Adrenal gland (tissue), 12 donors: ENCODE measurements around the gene KHDRBS2. TPM values are rescaled to one million over a fixed set of nuclear protein-coding genes. Genes with fewer than 3 reads are reported as not detected.

Experiments used
- DNase-seq, 7 donors: peaks; one replicate each; pipeline ENCODE4 v3.0.0-alpha.2; 2019 to 2020
- H3K27ac ChIP-seq, 5 donors: fragments of 200-600 bp; sonication (generic) in 4 of 5; 1 replicate in 3 of 5; 2 replicates in 2 of 5; pipeline versions ENCODE4 v1.5.1 to v1.8.0; 2016 to 2020; ENCODE audit warnings: mild to moderate bottlenecking in 1 of 5
- H3K27me3 ChIP-seq: fragments of 200-600 bp; 2 replicates; pipeline ENCODE4 v1.8.0; 2021
- H3K36me3 ChIP-seq, 2 donors: fragments of 200-600 bp; replicated peaks in 1 of 2; 1 replicate in 1 of 2; 2 replicates in 1 of 2; pipeline versions ENCODE4 v1.5.1 to v1.8.0; 2018 to 2022
- H3K4me1 ChIP-seq, 2 donors: fragments of 200-600 bp; replicated peaks in 1 of 2; 1 replicate in 1 of 2; 2 replicates in 1 of 2; pipeline versions ENCODE4 v1.5.1 to v1.8.0; 2018 to 2021
- H3K4me3 ChIP-seq, 4 donors: fragments of 200-600 bp; sonication (generic) in 3 of 4; one replicate each; pipeline ENCODE4 v1.5.1; 2016 to 2018
- H3K9me3 ChIP-seq, 3 donors: fragments of 200-600 bp; sonication (generic) in 1 of 3; replicated peaks in 1 of 3; 1 replicate in 2 of 3; 2 replicates in 1 of 3; pipeline versions ENCODE4 v1.5.1 to v1.8.0; 2016 to 2021
- POLR2A ChIP-seq, 2 donors: fragments of 450-650 bp; IDR thresholded peaks; one replicate each; pipeline ENCODE4 v1.6.1; 2017; ENCODE audit warnings: antibody characterized with exemption in 2 of 2, mild to moderate bottlenecking in 2 of 2, moderate library complexity in 1 of 2
- WGBS, 4 donors: extraction: QIAGEN DNeasy Blood & Tissue Kit in 2 of 4; methylation state at CpG; one replicate each; pipeline versions ENCODE4 v1.1.5 to v1.1.7; 2013 to 2017; 5-methylcytosine and 5-hydroxymethylcytosine counted together
- intact Hi-C, 2 donors: fragments of 100-400 bp; cut with DNase I; formaldehyde crosslinking; loops; one replicate each; pipeline versions ENCODE4 v1.14.1 to v1.15.0; 2022 to 2023
- polyA plus RNA-seq, 3 donors: library from polyadenylated mRNA; stranded (reverse); fragments of 200-250 nt in 2 of 3; fragments of 350-450 nt in 1 of 3; fragmentation: Illumina TruSeq in 1 of 3; extraction: RNeasy Lipid Tissue Mini Kit (QIAGEN cat#74804) in 1 of 3; gene quantifications; one replicate each; pipeline ENCODE4 v1.2.3, GENCODE V29; 2013 to 2014
- total RNA-seq, 9 donors: library from RNA; depleted of rRNA in 4 of 9; stranded (reverse); fragments of >200 nt in 4 of 9; fragments of 120-200 nt in 1 of 9; fragmentation: NEBNext Ultra II Directional in 1 of 9; extraction: Animal tissue kit (Norgen Biotek cat#: 25700) in 1 of 9; gene quantifications; one replicate each; pipeline versions ENCODE4 v1.1.0 to v1.2.4, GENCODE V29; 2013 to 2023
- TF ChIP-seq, protein P1 (sequence below), 6 experiments: fragments of 450-650 bp in 4 of 6; fragments of 200-600 bp in 2 of 6; sonication (generic) in 1 of 6; IDR thresholded peaks; 1 replicate in 5 of 6; 2 replicates in 1 of 6; pipeline versions ENCODE4 v1.5.1 to v1.8.0; 2016 to 2021; ENCODE audit warnings: antibody characterized with exemption in 6 of 6, mild to moderate bottlenecking in 2 of 6, moderate library complexity in 1 of 6
- donor health status: healthy with polysubstance abuse.
- donor health status: Bipolar disorder and iron deficiency.
- donor health status: DM: yes; HTN: yes; CAD: no.
- donor health status: DM: no; HTN: no; CAD: no.
- donor health status: DM: no; HTN: no; CAD: no.
- donor health status: DM: yes; HTN: yes; CAD: no.

KHDRBS2 gene
- total and polyA plus RNA-seq, 12 donors: 0.42 to 4.7 (median 1.9) TPM

DNA sequence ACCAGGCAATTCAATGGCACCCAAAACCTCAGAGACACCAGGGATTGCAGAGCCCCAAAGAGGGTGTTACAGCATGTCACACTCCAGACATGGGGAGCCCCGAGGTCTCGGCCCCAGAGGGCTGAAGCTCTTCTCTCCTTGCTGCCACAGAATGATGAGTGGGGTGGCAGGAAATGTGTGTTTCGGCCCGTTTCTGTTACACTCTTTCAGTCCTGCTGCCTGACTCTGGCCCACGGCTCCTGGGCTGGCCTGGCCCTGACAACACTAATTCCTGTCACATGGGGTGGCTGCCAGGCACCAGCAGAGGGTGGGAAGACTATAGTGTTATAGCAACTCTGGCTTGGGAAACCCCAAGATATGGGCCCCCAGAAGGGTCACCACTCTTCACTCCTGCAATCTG lies 183.6 kb downstream of the KHDRBS2 start:
- no peak overlapping the region for H3K27ac ChIP-seq
- no peaks in the 10 kb centered on the region for H3K36me3 ChIP-seq
- no peak for TF ChIP-seq POLR2A (IDR thresholded peaks at IDR 0.05)
- TF ChIP-seq, protein P1, sequence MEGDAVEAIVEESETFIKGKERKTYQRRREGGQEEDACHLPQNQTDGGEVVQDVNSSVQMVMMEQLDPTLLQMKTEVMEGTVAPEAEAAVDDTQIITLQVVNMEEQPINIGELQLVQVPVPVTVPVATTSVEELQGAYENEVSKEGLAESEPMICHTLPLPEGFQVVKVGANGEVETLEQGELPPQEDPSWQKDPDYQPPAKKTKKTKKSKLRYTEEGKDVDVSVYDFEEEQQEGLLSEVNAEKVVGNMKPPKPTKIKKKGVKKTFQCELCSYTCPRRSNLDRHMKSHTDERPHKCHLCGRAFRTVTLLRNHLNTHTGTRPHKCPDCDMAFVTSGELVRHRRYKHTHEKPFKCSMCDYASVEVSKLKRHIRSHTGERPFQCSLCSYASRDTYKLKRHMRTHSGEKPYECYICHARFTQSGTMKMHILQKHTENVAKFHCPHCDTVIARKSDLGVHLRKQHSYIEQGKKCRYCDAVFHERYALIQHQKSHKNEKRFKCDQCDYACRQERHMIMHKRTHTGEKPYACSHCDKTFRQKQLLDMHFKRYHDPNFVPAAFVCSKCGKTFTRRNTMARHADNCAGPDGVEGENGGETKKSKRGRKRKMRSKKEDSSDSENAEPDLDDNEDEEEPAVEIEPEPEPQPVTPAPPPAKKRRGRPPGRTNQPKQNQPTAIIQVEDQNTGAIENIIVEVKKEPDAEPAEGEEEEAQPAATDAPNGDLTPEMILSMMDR (IDR thresholded peaks at IDR 0.05): no peak
- H3K9me3 ChIP-seq: no peaks in the 10 kb centered on the region
- no peak for DNase-seq
- H3K4me3 ChIP-seq: no peak overlapping the region
- no peaks in the 10 kb centered on the region for H3K27me3 ChIP-seq
- H3K4me1 ChIP-seq: no peaks in the 10 kb centered on the region
- intact Hi-C loops: no loop called here
- 83 to 91% (median 86%) methylated on average over 3 to 5 of the region's 5 CpGs for WGBS, 4 donors

DNA sequence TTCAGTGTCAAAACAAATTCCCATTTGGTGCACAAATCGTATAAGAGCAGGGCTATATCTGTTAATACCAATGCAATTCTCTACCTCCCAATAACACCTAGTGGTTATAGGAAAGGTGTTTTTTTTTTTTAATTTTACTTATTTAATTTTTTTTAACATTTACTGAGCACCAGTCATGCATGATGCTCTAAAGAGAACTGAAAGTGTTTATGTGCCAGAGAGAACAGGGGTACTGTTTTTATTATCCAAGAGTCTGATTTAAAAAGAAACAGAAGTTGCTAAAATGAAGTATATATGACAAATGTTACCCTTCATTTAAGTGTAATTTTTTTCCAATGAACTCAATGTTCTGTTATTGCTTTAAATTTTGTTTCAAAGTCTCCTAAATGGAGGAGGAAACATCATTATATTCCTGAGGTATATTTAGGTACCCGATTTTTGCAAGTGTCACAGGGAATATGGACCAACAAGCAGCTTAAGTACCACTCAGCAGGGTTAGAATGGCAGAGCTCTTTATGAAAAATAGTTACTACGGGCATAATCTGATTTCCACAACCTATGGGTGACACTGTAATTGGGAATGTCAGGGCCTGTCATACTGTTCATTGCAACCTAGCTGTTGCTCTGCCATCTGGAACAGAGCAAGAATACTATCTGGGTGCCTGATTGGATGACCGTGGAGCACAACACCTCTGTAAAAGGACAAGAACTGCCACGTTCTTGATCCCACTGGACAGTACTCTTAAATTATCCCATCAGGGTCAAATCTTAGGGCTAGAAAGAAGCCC lies 195.4 kb downstream of the KHDRBS2 start:
- H3K9me3 ChIP-seq: no peaks in the 10 kb centered on the region
- intact Hi-C loops: no loop called here
- H3K4me1 ChIP-seq: no peaks in the 10 kb centered on the region
- no peak for DNase-seq
- no peak overlapping the region for H3K27ac ChIP-seq
- TF ChIP-seq, protein P1 (IDR thresholded peaks at IDR 0.05): no peak
- no peak for TF ChIP-seq POLR2A (IDR thresholded peaks at IDR 0.05)
- no peaks in the 10 kb centered on the region for H3K36me3 ChIP-seq
- no peak overlapping the region for H3K4me3 ChIP-seq
- no peaks in the 10 kb centered on the region for H3K27me3 ChIP-seq
- 70 to 81% (median 75%) methylated on average over 5 of the region's 5 CpGs for WGBS, 4 donors

DNA sequence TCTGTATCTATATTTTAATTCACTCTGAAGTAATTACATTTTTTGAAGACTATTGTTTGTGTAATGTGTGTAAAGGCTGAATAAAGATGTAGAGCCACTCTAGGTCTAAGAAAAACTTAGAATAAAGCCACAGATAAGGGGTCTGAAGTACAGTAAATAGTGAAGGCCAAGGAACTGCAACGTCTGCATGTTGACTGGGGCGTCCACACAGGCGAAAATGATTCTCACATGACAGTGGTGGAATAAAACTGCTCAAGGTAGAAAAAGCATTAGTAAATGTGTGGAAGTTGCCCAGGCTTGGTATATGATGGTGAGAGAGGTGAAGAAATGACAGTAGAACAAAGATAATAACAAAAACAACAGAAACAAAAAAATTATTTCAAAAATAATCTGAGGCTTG lies 196.2 kb downstream of the KHDRBS2 start:
- WGBS, 4 donors: 77 to 87% (median 83%) methylated on average over 3 of the region's 3 CpGs

DNA sequence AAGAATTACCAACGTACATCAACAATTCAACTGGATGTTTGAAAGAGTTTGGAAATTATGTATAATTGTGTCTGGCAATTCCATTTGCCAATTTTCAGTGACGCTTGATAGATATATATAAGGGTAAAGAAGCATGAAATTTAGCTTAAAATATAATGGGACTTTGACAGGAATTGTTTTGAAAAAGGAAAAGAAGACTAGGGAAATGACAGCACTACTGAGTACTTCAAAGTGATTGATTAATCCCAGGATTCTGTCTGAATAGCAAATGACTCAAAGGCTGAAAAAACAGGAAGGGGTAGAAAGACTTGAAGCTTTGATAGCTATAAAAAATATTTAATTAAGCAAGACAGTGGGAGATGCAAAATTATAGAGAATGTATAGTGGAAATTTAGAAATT lies 200.0 kb downstream of the KHDRBS2 start:
- H3K27me3 ChIP-seq: no peaks in the 10 kb centered on the region
- 28 to 47% (median 33%) methylated on average over 2 of the region's 2 CpGs for WGBS, 4 donors
- no peak overlapping the region for H3K4me3 ChIP-seq
- no peaks in the 10 kb centered on the region for H3K9me3 ChIP-seq
- no peaks in the 10 kb centered on the region for H3K36me3 ChIP-seq
- H3K27ac ChIP-seq: no peak overlapping the region
- intact Hi-C loops: no loop called here
- DNase-seq: no peak
- H3K4me1 ChIP-seq: no peaks in the 10 kb centered on the region
- TF ChIP-seq, protein P1 (IDR thresholded peaks at IDR 0.05): no peak
- no peak for TF ChIP-seq POLR2A (IDR thresholded peaks at IDR 0.05)

More for the DNA sequence above, 196.2 kb downstream of the KHDRBS2 start:
- Histone ChIP-seq H3K36me3 (no peaks in the 10 kb centered on the region), H3K4me1 (no peaks in the 10 kb centered on the region), H3K27me3 (no peaks in the 10 kb centered on the region), H3K4me3 (no peak overlapping the region), H3K27ac (no peak overlapping the region), H3K9me3 (no peaks in the 10 kb centered on the region)
- DNase-seq: no peak
- intact Hi-C loops: no loop called here
- TF ChIP-seq, protein P1 (IDR thresholded peaks at IDR 0.05): no peak
- no peak for TF ChIP-seq POLR2A (IDR thresholded peaks at IDR 0.05)
